Measurements from ENCODE around the gene ANKH.

The ANKH gene

GRCh38 chr5:14667290-14667689 is 204.3 kb downstream of the ANKH start:
- Histone ChIP-seq H3K36me3 (ENCODE audit: low read depth) (peaks cover 20% of the 10 kb centered on the region), H3K27ac (ENCODE audit: poor library complexity, severe bottlenecking) (no peak overlapping the region), H3K4me1 (ENCODE audit: insufficient read depth, poor library complexity, severe bottlenecking) (peaks cover 42% of the 10 kb centered on the region), H3K27me3 (ENCODE audit: insufficient read depth, poor library complexity, severe bottlenecking) (no peaks in the 10 kb centered on the region), H3K4me3 (ENCODE audit: severe bottlenecking) (no peak overlapping the region), H3K9me3 (ENCODE audit: severe bottlenecking) (no peaks in the 10 kb centered on the region)
- ATAC-seq (ENCODE audit: low read depth) (no peak), DNase-seq (ENCODE audit: low spot score) (no peak)
- TF ChIP-seq CTCF (IDR thresholded peaks at IDR 0.05; ENCODE audit: poor library complexity, severe bottlenecking) = no peak

DNA sequence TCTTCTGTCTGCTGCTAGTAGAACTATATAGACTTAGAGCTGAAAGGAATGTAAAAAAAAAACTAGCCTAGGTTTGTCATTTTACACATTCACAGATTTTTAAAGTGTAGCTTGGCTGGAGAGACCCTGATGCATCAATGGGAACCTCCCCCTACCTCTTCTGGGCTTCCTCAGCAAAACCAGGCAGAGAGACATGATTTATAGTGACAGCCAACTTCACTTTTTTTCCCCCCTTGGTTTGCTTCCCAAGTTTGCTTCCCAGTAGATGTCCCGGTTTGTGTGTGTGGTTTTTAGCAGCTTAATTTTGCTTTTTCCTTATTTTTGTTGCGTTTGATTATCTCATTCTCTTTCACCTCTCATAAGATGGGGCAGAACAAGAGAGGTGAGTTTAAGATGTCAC is 205.2 kb downstream of the ANKH start:
- no peak for ATAC-seq (ENCODE audit: low read depth)
- no peak overlapping the region for H3K27ac ChIP-seq (ENCODE audit: poor library complexity, severe bottlenecking)
- peaks cover 41% of the 10 kb centered on the region for H3K4me1 ChIP-seq (ENCODE audit: insufficient read depth, poor library complexity, severe bottlenecking)
- H3K27me3 ChIP-seq (ENCODE audit: insufficient read depth, poor library complexity, severe bottlenecking) = no peaks in the 10 kb centered on the region
- H3K9me3 ChIP-seq (ENCODE audit: severe bottlenecking) = no peaks in the 10 kb centered on the region
- no peak overlapping the region for H3K4me3 ChIP-seq (ENCODE audit: severe bottlenecking)
- H3K36me3 ChIP-seq (ENCODE audit: low read depth) = peaks cover 20% of the 10 kb centered on the region
- no peak for DNase-seq (ENCODE audit: low spot score)
- TF ChIP-seq CTCF (IDR thresholded peaks at IDR 0.05; ENCODE audit: poor library complexity, severe bottlenecking) = no peak

GRCh38 chr5:14665949-14666348 is 205.6 kb downstream of the ANKH start:
- peaks cover 20% of the 10 kb centered on the region for H3K36me3 ChIP-seq (ENCODE audit: low read depth)
- DNase-seq (ENCODE audit: low spot score) = no peak

DNA sequence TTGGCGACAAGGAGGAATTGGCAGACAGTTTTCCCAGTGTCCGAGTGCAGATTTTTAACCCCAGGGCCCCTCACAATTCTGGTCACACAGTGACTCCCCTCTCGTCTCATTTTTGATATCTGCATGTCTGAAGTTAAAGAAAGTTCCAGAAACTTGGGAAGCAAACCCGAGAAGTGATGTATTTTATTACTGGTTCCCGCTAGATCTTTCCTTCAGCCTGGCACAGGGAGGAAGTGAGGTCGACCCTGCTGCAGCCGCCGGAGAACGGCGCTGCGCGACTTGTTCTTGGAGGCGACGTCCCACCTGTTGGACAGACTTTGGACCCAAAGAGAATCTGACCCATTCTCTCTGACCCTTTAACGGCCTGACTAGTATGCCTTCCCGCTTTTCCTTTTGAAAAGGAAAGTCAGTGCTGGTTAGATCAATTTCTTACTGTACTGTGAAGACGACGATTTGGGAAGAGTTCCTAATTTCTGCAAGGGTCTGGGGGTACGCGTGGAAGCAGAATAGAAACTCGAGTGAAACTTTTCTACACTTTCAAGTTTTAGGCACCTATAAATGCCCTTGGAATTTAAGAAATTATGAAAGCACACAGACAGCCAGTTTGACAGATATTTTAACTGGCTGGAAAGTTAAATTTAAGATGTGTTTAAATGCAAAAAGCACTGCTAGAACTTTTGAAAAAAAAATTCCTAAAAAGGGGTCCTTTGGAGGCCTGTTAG is 206.3 kb downstream of the ANKH start:
- DNase-seq (ENCODE audit: low spot score) (no peak), ATAC-seq (ENCODE audit: low read depth) (no peak)
- Histone ChIP-seq H3K27me3 (ENCODE audit: insufficient read depth, poor library complexity, severe bottlenecking) (no peaks in the 10 kb centered on the region), H3K27ac (ENCODE audit: poor library complexity, severe bottlenecking) (peak overlapping the region; percentile 81), H3K4me1 (ENCODE audit: insufficient read depth, poor library complexity, severe bottlenecking) (peaks cover 39% of the 10 kb centered on the region), H3K4me3 (ENCODE audit: severe bottlenecking) (peak overlapping the region; percentile 90), H3K36me3 (ENCODE audit: low read depth) (peaks cover 20% of the 10 kb centered on the region), H3K9me3 (ENCODE audit: severe bottlenecking) (no peaks in the 10 kb centered on the region)
- peak; percentile 33 for TF ChIP-seq CTCF (IDR thresholded peaks at IDR 0.05; ENCODE audit: poor library complexity, severe bottlenecking)

More at GRCh38 chr5:14665949-14666348, 205.6 kb downstream of the ANKH start:
- H3K27me3 ChIP-seq (ENCODE audit: insufficient read depth, poor library complexity, severe bottlenecking) = no peaks in the 10 kb centered on the region
- no peaks in the 10 kb centered on the region for H3K9me3 ChIP-seq (ENCODE audit: severe bottlenecking)
- no peak overlapping the region for H3K27ac ChIP-seq (ENCODE audit: poor library complexity, severe bottlenecking)
- H3K4me1 ChIP-seq (ENCODE audit: insufficient read depth, poor library complexity, severe bottlenecking) = peaks cover 41% of the 10 kb centered on the region
- no peak for TF ChIP-seq CTCF (IDR thresholded peaks at IDR 0.05; ENCODE audit: poor library complexity, severe bottlenecking)
- ATAC-seq (ENCODE audit: low read depth) = peak; percentile 30; the same call in 1 of the 3 replicates
- peak overlapping the region; percentile 90 for H3K4me3 ChIP-seq (ENCODE audit: severe bottlenecking)

All from RWPE2 (cell line).